ENCODE results near the gene TMEM119.

GRCh38 chr12:108640802-108641445, 43.0 kb upstream of the TMEM119 start:
- TF ChIP-seq CTCF (IDR thresholded peaks at IDR 0.05), result no peak
- no peak for TF ChIP-seq ZFX (IDR thresholded peaks at IDR 0.05; ENCODE audit: borderline replicate concordance)
